Activated CD8-positive, alpha-beta T cell treated with anti-CD3 and anti-CD28 coated beads for 36 hours (primary cell): Measurements from ENCODE around the gene S100A14. TPM values are rescaled to one million over a fixed set of nuclear protein-coding genes. Genes with fewer than 3 reads are reported as not detected.
"Not testable (repeated sequence)": the region's sequence is repeated elsewhere in the genome, so short reads cannot be mapped to it uniquely, and the experiment has no call there.

ENCODE experiments used
- ATAC-seq: fragments of 200-7000 bp; cut with Tn5 transposase; one replicate; pipeline ENCODE4 v1.10.0; 2021; ENCODE audit warnings: mild to moderate bottlenecking, moderate library complexity
- CTCF ChIA-PET: fragments of 350-600 bp; sonication (Branson Sonifier 250); formaldehyde crosslinking; loops from one replicate; lab custom pipeline; 2021; ENCODE audit warnings: antibody characterized with exemption; lab: Charles Lee
- POLR2A ChIA-PET: fragments of 350-600 bp; sonication (Branson Sonifier 250); formaldehyde crosslinking; loops from one replicate; lab custom pipeline; 2021; ENCODE audit warnings: antibody characterized with exemption; lab: Charles Lee
- DNase-seq: peaks from one replicate; pipeline ENCODE4 v3.0.0-alpha.2; 2020
- H3K27ac Mint-ChIP-seq: one replicate; pipeline ENCODE4 v1.8.0; 2021; ENCODE audit warnings: mild to moderate bottlenecking, mixed read lengths
- H3K27me3 Mint-ChIP-seq: one replicate; pipeline ENCODE4 v1.8.0; 2021; ENCODE audit warnings: mixed read lengths
- H3K36me3 Mint-ChIP-seq: one replicate; pipeline ENCODE4 v1.8.0; 2021; ENCODE audit warnings: low read depth, mixed read lengths
- H3K4me1 Mint-ChIP-seq: one replicate; pipeline ENCODE4 v1.8.0; 2021; ENCODE audit warnings: low read depth, mixed read lengths
- H3K4me3 Mint-ChIP-seq: one replicate; pipeline ENCODE4 v1.8.0; 2021; ENCODE audit warnings: mild to moderate bottlenecking, moderate library complexity, mixed read lengths
- H3K9me3 Mint-ChIP-seq: one replicate; pipeline ENCODE4 v1.8.0; 2021; ENCODE audit warnings: mixed read lengths
- intact Hi-C: fragments of 100-400 bp; cut with micrococcal nuclease; formaldehyde crosslinking; loops from one replicate; pipeline ENCODE4 v1.10.0; 2022
- total RNA-seq, 2 experiments: library from RNA; stranded (reverse); gene quantifications; one replicate each; pipeline ENCODE4 v1.2.3, GENCODE V29; 2021
- TF ChIP-seq, protein P1 (sequence below): fragments of 200-600 bp; IDR thresholded peaks from one replicate; pipeline ENCODE4 v1.8.0; 2022; ENCODE audit warnings: antibody characterized with exemption, mild to moderate bottlenecking

Gene S100A14
- total RNA-seq, 2 experiments from 2014 or later = not detected

DNA sequence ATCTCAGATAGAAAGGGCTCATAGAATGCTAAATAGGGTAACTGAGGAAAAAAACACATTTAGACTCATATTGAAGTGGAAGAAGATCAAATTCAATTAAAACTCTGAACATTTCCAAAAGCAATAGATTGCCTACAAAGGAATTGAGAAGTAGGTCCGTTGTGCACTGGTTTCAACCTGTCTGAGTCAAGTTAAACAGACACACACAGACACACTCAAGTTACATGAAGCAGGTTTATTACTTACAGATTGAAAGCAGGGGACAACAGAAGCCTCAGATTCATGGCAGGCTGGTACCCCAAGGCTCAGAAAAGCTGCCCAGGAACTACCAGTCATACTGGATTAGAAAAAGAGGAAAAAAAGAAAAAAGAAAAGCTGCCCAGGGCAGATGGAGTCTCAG lies 29.8 kb downstream of the S100A14 start:
- CTCF ChIA-PET = no interaction called here
- Mint-ChIP-seq H3K9me3 (no peaks in the 10 kb centered on the region), H3K36me3 (no peaks in the 10 kb centered on the region), H3K4me3 (no peak overlapping the region), H3K27ac (no peak overlapping the region), H3K4me1 (no peaks in the 10 kb centered on the region), H3K27me3 (no peaks in the 10 kb centered on the region)
- TF ChIP-seq, protein P1, sequence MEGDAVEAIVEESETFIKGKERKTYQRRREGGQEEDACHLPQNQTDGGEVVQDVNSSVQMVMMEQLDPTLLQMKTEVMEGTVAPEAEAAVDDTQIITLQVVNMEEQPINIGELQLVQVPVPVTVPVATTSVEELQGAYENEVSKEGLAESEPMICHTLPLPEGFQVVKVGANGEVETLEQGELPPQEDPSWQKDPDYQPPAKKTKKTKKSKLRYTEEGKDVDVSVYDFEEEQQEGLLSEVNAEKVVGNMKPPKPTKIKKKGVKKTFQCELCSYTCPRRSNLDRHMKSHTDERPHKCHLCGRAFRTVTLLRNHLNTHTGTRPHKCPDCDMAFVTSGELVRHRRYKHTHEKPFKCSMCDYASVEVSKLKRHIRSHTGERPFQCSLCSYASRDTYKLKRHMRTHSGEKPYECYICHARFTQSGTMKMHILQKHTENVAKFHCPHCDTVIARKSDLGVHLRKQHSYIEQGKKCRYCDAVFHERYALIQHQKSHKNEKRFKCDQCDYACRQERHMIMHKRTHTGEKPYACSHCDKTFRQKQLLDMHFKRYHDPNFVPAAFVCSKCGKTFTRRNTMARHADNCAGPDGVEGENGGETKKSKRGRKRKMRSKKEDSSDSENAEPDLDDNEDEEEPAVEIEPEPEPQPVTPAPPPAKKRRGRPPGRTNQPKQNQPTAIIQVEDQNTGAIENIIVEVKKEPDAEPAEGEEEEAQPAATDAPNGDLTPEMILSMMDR = no peak
- intact Hi-C loops = no loop called here
- POLR2A ChIA-PET = interaction anchor here (1.0 to 1.1 kb wide), 2 partner anchors 22 to 48 kb away, joined by 3 read pairs; partner anchors contain the start of gene CHTOP
- ATAC-seq (no peak), DNase-seq (no peak)

DNA sequence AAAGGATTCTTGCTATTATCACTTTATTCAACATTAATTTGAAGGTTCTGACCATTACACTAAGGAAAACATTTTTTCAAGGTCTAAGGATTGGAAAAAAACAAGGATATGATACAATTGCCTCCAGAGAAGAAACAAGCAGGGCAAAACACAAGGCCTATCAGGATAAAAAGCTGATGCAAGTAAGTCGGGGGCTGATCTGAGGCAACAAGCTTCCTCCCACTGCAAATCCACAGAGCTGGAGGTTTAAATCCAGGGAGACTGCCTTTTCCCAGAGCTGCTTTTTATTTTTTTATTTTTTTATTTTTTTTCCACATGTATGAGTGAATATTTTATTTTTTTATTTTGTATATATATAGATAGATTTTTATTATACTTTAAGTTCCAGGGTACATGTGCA lies 31.1 kb downstream of the S100A14 start:
- H3K9me3 Mint-ChIP-seq = no peaks in the 10 kb centered on the region
- H3K4me3 Mint-ChIP-seq = no peak overlapping the region
- ATAC-seq = no peak

DNA sequence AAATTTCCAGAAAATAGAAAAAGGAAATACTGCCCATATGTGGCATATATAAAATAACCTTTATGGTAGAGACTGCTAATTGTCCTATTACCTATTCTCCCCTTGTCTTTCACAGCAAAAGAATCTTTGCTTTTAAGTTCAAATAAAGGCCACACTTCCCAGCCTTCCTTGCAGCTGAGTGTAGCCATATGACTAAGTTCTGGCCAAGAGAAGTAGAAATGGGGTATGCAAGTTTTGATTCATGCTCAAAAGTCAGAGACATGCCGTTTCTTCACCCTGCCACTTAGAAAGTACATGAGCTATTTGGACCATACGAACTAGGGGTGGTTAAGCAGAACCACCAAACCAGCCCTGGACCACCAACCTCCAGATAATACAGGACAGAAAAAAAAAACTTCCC lies 32.1 kb downstream of the S100A14 start:
- no peak overlapping the region for H3K4me3 Mint-ChIP-seq
- ChIA-PET POLR2A (no interaction called here), CTCF (interaction anchor here (0.7 to 1.6 kb wide), 2 partner anchors 33 to 73 kb away, joined by 3 to 5 read pairs; no protein-coding TSS in a partner anchor)
- H3K36me3 Mint-ChIP-seq = no peaks in the 10 kb centered on the region
- ATAC-seq (no peak), DNase-seq (no peak)
- H3K4me1 Mint-ChIP-seq = no peaks in the 10 kb centered on the region
- H3K27me3 Mint-ChIP-seq = peaks cover 3% of the 10 kb centered on the region
- intact Hi-C loops = no loop called here
- H3K9me3 Mint-ChIP-seq = no peaks in the 10 kb centered on the region
- TF ChIP-seq, protein P1 = no peak
- H3K27ac Mint-ChIP-seq = no peak overlapping the region

More for the DNA sequence above, 31.1 kb downstream of the S100A14 start:
- ChIA-PET POLR2A (interaction anchor here (1.1 kb wide), 1 partner anchor 12 kb away, joined by 3 read pairs; no protein-coding TSS in a partner anchor), CTCF (interaction anchor here (1.1 to 1.6 kb wide), 2 partner anchors 61 to 74 kb away, joined by 3 to 5 read pairs; no protein-coding TSS in a partner anchor)
- no peak for DNase-seq
- H3K27me3 Mint-ChIP-seq = no peaks in the 10 kb centered on the region
- no peak overlapping the region for H3K27ac Mint-ChIP-seq
- H3K4me1 Mint-ChIP-seq = no peaks in the 10 kb centered on the region
- no peaks in the 10 kb centered on the region for H3K36me3 Mint-ChIP-seq
- TF ChIP-seq, protein P1 = no peak
- intact Hi-C loops = no loop called here

DNA sequence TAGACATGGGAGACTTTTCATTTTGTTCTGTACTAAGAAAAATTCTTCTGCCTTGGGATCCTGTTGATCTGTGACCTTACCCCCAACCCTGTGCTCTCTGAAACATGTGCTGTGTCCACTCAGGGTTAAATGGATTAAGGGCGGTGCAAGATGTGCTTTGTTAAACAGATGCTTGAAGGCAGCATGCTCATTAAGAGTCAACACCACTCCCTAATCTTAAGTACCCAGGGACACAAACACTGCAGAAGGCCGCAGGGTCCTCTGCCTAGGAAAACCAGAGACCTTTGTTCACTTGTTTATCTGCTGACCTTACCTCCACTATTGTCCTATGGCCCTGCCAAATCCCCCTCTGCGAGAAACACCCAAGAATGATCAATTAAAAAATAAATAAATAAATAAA lies 32.6 kb downstream of the S100A14 start:
- H3K27me3 Mint-ChIP-seq, H3K27ac Mint-ChIP-seq: not testable (repeated sequence)

DNA sequence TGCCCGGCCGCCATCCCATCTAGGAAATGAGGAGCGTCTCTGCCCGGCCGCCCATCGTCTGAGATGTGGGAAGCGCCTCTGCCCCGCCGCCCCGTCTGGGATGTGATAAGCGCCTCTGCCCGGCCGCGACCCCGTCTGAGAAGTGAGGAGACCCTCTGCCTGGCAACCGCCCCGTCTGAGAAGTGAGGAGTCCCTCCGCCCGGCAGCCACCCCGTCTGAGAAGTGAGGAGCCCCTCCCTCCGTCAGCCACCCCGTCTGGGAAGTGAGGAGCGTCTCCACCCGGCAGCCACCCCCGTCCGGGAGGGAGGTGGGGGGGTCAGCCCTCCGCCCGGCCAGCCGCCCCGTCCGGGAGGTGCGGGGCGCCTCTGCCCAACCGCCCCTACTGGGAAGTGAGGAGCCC lies 33.3 kb downstream of the S100A14 start:
- H3K36me3 Mint-ChIP-seq, H3K27ac Mint-ChIP-seq, POLR2A ChIA-PET, intact Hi-C loops, H3K9me3 Mint-ChIP-seq, ATAC-seq, H3K4me1 Mint-ChIP-seq, H3K4me3 Mint-ChIP-seq, H3K27me3 Mint-ChIP-seq, DNase-seq: not testable (repeated sequence)
- CTCF ChIA-PET = interaction anchor here (1.1 kb wide), 1 partner anchor 116 kb away, joined by 3 read pairs; no protein-coding TSS in a partner anchor

More for the DNA sequence above, 32.6 kb downstream of the S100A14 start:
- intact Hi-C loops, DNase-seq, H3K36me3 Mint-ChIP-seq, ATAC-seq, H3K9me3 Mint-ChIP-seq, CTCF ChIA-PET, POLR2A ChIA-PET, H3K4me3 Mint-ChIP-seq, H3K4me1 Mint-ChIP-seq: not testable (repeated sequence)

DNA sequence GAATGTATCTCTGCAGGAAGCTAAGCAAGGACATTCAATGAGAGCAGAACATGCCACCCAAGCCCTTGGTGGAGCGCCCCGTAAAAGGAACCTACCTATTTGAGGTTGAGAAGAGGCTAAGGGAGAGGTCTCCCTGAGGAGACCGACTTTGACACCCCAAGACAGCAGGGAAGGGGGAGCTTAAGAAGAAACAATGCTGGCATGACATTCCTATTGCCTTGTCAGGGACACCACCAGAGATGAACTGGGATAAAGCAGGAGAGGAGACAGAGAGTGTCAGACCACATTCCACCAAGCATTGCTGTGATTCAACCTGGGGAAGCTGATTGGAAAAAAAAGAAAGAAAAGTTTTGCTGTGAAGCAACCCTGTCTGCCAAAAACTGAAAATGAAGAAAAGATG lies 37.2 kb downstream of the S100A14 start:
- H3K9me3 Mint-ChIP-seq = no peaks in the 10 kb centered on the region
- peaks cover 20% of the 10 kb centered on the region for H3K27me3 Mint-ChIP-seq
- no peaks in the 10 kb centered on the region for H3K36me3 Mint-ChIP-seq
- CTCF ChIA-PET = interaction anchor here (0.8 to 2.8 kb wide), 4 partner anchors 11 to 68 kb away, joined by 3 to 14 read pairs (median 12); partner anchors contain the start of gene S100A14
- POLR2A ChIA-PET = no interaction called here
- no peak for ATAC-seq
- no peak overlapping the region for H3K4me3 Mint-ChIP-seq
- no peaks in the 10 kb centered on the region for H3K4me1 Mint-ChIP-seq
- H3K27ac Mint-ChIP-seq = no peak overlapping the region
- intact Hi-C loops = no loop called here
- no peak for DNase-seq
- TF ChIP-seq, protein P1 = no peak
